HepG2 (cell line): ENCODE measurements around the gene GAR1. TPM values are rescaled to one million over a fixed set of nuclear protein-coding genes. Genes with fewer than 3 reads are reported as not detected.

Source experiments
- GABPA ChIP-seq, 2 experiments: IDR thresholded peaks; 2 replicates each; pipeline ENCODE4 v1.6.1; 2011 to 2016; ENCODE audit warnings: low read depth in 2 of 2, low read length in 1 of 2, missing biosample characterization in 1 of 2, missing genetic modification characterization in 1 of 2
- GATAD2A ChIP-seq: IDR thresholded peaks from 2 replicates; pipeline ENCODE4 v1.6.1; 2016
- HDAC2 ChIP-seq: sonication (generic); formaldehyde crosslinking; IDR thresholded peaks from 2 replicates; pipeline ENCODE4 v1.4.0; 2020; ENCODE audit warnings: missing genetic modification reagents
- HNF4G ChIP-seq, 2 experiments: sonication (generic) in 1 of 2; formaldehyde crosslinking in 1 of 2; IDR thresholded peaks; 2 replicates each; pipeline versions ENCODE4 v1.4.0 to v1.6.1; 2011 to 2020; ENCODE audit warnings: borderline replicate concordance in 2 of 2, low read depth in 2 of 2, mild to moderate bottlenecking in 2 of 2, low read length in 1 of 2, missing genetic modification reagents in 1 of 2, moderate library complexity in 1 of 2
- NFYB ChIP-seq: sonication (generic); formaldehyde crosslinking; IDR thresholded peaks from 2 replicates; pipeline ENCODE4 v1.4.0; 2020; ENCODE audit warnings: missing genetic modification reagents
- POLR2A ChIP-seq, 2 experiments: IDR thresholded peaks; 2 replicates each; pipeline ENCODE4 v1.6.1; 2011; ENCODE audit warnings: low read depth in 2 of 2, low read length in 2 of 2, mild to moderate bottlenecking in 1 of 2, moderate library complexity in 1 of 2; ENCODE audit not compliant: insufficient read depth in 1 of 2
- SAP130 ChIP-seq: IDR thresholded peaks from 2 replicates; pipeline ENCODE4 v1.6.1; 2016; ENCODE audit warnings: low read depth
- SOX13 ChIP-seq, 3 experiments: fragments of 450-650 bp in 1 of 3; sonication (generic) in 1 of 3; formaldehyde crosslinking in 1 of 3; IDR thresholded peaks in 2 of 3; conservative IDR thresholded peaks in 1 of 3; 2 replicates each; pipeline versions ENCODE4 v1.5.0 to v1.6.1; 2016 to 2020; ENCODE audit warnings: antibody characterized with exemption in 1 of 3, mild to moderate bottlenecking in 1 of 3, missing compliant biosample characterization in 1 of 3, missing genetic modification reagents in 1 of 3, moderate library complexity in 1 of 3
- TEAD2 ChIP-seq: sonication (generic); formaldehyde crosslinking; IDR thresholded peaks from 2 replicates; pipeline ENCODE4 v1.9.0; 2021; ENCODE audit warnings: missing genetic modification reagents
- ZFP1 ChIP-seq: IDR thresholded peaks from 2 replicates; pipeline ENCODE4 v1.6.1; 2016
- ZNF205 ChIP-seq: IDR thresholded peaks from 2 replicates; pipeline ENCODE4 v1.6.1; 2018; ENCODE audit warnings: missing biosample characterization, missing genetic modification reagents
- ZNF552 ChIP-seq: sonication (generic); formaldehyde crosslinking; IDR thresholded peaks from 2 replicates; pipeline ENCODE4 v1.9.0; 2022; ENCODE audit warnings: missing genetic modification reagents, mild to moderate bottlenecking, borderline replicate concordance
- polyA plus RNA-seq, 8 experiments: library from polyadenylated mRNA; depleted of rRNA in 3 of 8; stranded (reverse) in 7 of 8; unstranded in 1 of 8; fragments of >200 nt; fragmentation: Illumina TruSeq in 4 of 8; extraction: Trizol in 4 of 8; gene quantifications; 2 replicates each; pipeline versions ENCODE4 v1.2.1 to v1.2.3, GENCODE V29; 2011 to 2016; ENCODE audit warnings: low read depth in 4 of 8, missing spikeins in 1 of 8, mixed read lengths in 1 of 8; ENCODE audit not compliant: insufficient read depth in 1 of 8
- total RNA-seq, 5 experiments: library from RNA; depleted of rRNA; stranded (reverse); fragments of >200 nt; fragmentation: Illumina TruSeq; extraction: Trizol; gene quantifications; 2 replicates each; pipeline ENCODE4 v1.2.3, GENCODE V29; 2016; ENCODE audit warnings: low read depth in 1 of 5
- TF ChIP-seq, protein P1 (sequence below): sonication (generic); formaldehyde crosslinking; IDR thresholded peaks from 2 replicates; pipeline ENCODE4 v1.4.0; 2020; ENCODE audit warnings: mild to moderate bottlenecking, missing genetic modification reagents
- TF ChIP-seq, protein P2 (sequence below): sonication (generic); formaldehyde crosslinking; IDR thresholded peaks from 2 replicates; pipeline ENCODE4 v1.4.0; 2020; ENCODE audit warnings: missing genetic modification reagents
- TF ChIP-seq, protein P3 (sequence below): IDR thresholded peaks from 2 replicates; pipeline ENCODE4 v1.6.1; 2016; ENCODE audit warnings: missing genetic modification reagents, missing compliant biosample characterization

The GAR1 gene
- total and polyA plus RNA-seq, 2 of the 13 experiments (the other 11 are each of a cell fraction or from before 2014, with no cell fraction given), result 11.3 to 11.4 TPM

DNA sequence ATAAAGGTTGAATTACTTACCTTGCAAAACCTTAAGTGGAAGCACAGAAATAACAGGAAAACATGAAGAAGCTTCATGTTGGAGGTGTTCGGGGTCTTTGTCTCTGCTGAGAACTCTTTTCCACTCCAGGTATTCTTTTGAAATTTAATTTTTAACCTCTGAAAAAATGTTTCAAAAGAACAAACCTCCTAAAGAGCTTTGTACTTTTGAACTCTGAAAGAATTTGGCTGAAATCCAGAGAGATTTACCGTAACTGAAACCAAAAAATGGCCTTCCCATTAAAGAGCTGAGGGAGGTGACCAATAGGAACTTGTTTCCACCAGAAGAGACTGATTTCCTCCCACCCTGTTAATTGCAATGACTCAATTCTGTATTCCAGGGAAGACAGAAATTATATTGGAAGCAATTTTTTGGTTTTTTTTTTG, 13.7 kb upstream of the GAR1 start, which contains the start of gene CFI (continued):
- TF ChIP-seq, protein P1, sequence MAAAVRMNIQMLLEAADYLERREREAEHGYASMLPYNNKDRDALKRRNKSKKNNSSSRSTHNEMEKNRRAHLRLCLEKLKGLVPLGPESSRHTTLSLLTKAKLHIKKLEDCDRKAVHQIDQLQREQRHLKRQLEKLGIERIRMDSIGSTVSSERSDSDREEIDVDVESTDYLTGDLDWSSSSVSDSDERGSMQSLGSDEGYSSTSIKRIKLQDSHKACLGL (CRISPR knock-in tag), result no peak
- TF ChIP-seq HNF4G (IDR thresholded peaks at IDR 0.05; ENCODE audit: borderline replicate concordance, low read depth, low read length) (peak; percentile 17; the same call in 1 of the 2 replicates), HNF4G (CRISPR knock-in tag; IDR thresholded peaks at IDR 0.05; ENCODE audit: borderline replicate concordance, low read depth) (no peak), ZNF205 (no peak), SAP130 (CRISPR knock-in tag) (peak; percentile 52), SOX13 (IDR thresholded peaks at IDR 0.05) (no peak), SOX13 (CRISPR knock-in tag; conservative IDR thresholded peaks at IDR 0.05 in 1 of 2, IDR thresholded peaks at IDR 0.05 in 1 of 2) (peak in 1 of 2 experiments; percentile 74; a peak in 2 of 4 replicates), ZNF552 (CRISPR knock-in tag) (no peak), ZFP1 (0 out of 2 replicates have a peak, but pooled peaks have one; percentile 34), GABPA (IDR thresholded peaks at IDR 0.05; ENCODE audit: low read depth, low read length) (no peak), GABPA (CRISPR knock-in tag; IDR thresholded peaks at IDR 0.05; ENCODE audit: low read depth) (0 out of 2 replicates have a peak, but pooled peaks have one; percentile 26), NFYB (CRISPR knock-in tag) (peak; percentile 40; the same call in 1 of the 2 replicates), GATAD2A (CRISPR knock-in tag) (peak; percentile 53; the same call in 1 of the 2 replicates), POLR2A (IDR thresholded peaks at IDR 0.05; ENCODE audit: insufficient read depth in 1 of 2, low read depth in 2 of 2, low read length in 2 of 2) (peak in 1 of 2 experiments; percentile 38; a peak in 1 of 4 replicates), TEAD2 (CRISPR knock-in tag) (no peak), HDAC2 (CRISPR knock-in tag) (0 out of 2 replicates have a peak, but pooled peaks have one; percentile 16)
- TF ChIP-seq, protein P2, sequence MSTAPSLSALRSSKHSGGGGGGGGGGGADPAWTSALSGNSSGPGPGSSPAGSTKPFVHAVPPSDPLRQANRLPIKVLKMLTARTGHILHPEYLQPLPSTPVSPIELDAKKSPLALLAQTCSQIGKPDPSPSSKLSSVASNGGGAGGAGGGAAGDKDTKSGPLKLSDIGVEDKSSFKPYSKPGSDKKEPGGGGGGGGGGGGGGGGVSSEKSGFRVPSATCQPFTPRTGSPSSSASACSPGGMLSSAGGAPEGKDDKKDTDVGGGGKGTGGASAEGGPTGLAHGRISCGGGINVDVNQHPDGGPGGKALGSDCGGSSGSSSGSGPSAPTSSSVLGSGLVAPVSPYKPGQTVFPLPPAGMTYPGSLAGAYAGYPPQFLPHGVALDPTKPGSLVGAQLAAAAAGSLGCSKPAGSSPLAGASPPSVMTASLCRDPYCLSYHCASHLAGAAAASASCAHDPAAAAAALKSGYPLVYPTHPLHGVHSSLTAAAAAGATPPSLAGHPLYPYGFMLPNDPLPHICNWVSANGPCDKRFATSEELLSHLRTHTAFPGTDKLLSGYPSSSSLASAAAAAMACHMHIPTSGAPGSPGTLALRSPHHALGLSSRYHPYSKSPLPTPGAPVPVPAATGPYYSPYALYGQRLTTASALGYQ (CRISPR knock-in tag), result peak; percentile 22; the same call in 1 of the 2 replicates
- TF ChIP-seq, protein P3, sequence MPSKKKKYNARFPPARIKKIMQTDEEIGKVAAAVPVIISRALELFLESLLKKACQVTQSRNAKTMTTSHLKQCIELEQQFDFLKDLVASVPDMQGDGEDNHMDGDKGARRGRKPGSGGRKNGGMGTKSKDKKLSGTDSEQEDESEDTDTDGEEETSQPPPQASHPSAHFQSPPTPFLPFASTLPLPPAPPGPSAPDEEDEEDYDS (CRISPR knock-in tag), result peak; percentile 52; the same call in 1 of the 2 replicates
